HEK293 (cell line): ENCODE measurements around the gene JAKMIP1.
A peak's percentile ranks its signal among the peaks of the same experiment; 100 is the strongest.
"Not testable (repeated sequence)": the region's sequence is repeated elsewhere in the genome, so short reads cannot be mapped to it uniquely, and the experiment has no call there.

Experiments
- CTCF ChIA-PET: fragments of 350-600 bp; formaldehyde crosslinking; extraction: SDS; loops from one replicate; lab custom pipeline; 2021; ENCODE audit warnings: antibody characterized with exemption; lab: Yijun Ruan, JAX
- POLR2A ChIA-PET: fragments of 300-600 bp; formaldehyde crosslinking; extraction: SDS; loops from one replicate; lab custom pipeline; 2020; ENCODE audit warnings: antibody characterized with exemption, inconsistent platforms; lab: Yijun Ruan, JAX
- H3K27ac ChIP-seq: fragments of 200-500 bp; sonication (Bioruptor generic); 2 replicates; pipeline ENCODE4 v1.5.1; 2014; ENCODE audit warnings: low read depth, low read length, control low read depth, inconsistent platforms; ENCODE audit errors: extremely low read depth
- H3K36me3 ChIP-seq, 2 experiments: fragments of 200-500 bp in 1 of 2; sonication (Bioruptor generic) in 1 of 2; 1 replicate in 1 of 2; 2 replicates in 1 of 2; pipeline ENCODE4 v1.5.1; 2014 to 2017; ENCODE audit warnings: inconsistent platforms in 2 of 2, low read length in 2 of 2; ENCODE audit not compliant: control insufficient read depth in 2 of 2, insufficient read depth in 1 of 2
- H3K4me1 ChIP-seq: fragments of 200-500 bp; sonication (Bioruptor generic); 2 replicates; pipeline ENCODE4 v1.5.1; 2014; ENCODE audit warnings: mild to moderate bottlenecking, low read length, inconsistent platforms; ENCODE audit not compliant: control insufficient read depth, insufficient read depth
- H3K4me3 ChIP-seq: 2 replicates; pipeline ENCODE4 v1.5.1; 2011; ENCODE audit warnings: low read depth, mild to moderate bottlenecking, control low read depth, low read length, moderate library complexity
- H3K9me3 ChIP-seq: fragments of 200-500 bp; sonication (Bioruptor generic); 2 replicates; pipeline ENCODE4 v1.5.1; 2014; ENCODE audit warnings: low read depth, low read length, inconsistent platforms; ENCODE audit not compliant: control insufficient read depth, insufficient read depth
- EGR2 ChIP-seq: fragments of 450-650 bp; formaldehyde crosslinking; IDR thresholded peaks from 2 replicates; pipeline ENCODE4 v1.5.1; 2016; ENCODE audit warnings: low read depth, missing biosample characterization, missing genetic modification characterization
- KLF1 ChIP-seq: fragments of 450-650 bp; formaldehyde crosslinking; IDR thresholded peaks from 2 replicates; pipeline ENCODE4 v1.5.1; 2016; ENCODE audit warnings: missing biosample characterization, missing genetic modification characterization
- REPIN1 ChIP-seq: fragments of 450-650 bp; formaldehyde crosslinking; IDR thresholded peaks from 2 replicates; pipeline ENCODE4 v1.5.1; 2017; ENCODE audit warnings: missing biosample characterization, missing genetic modification characterization, low read depth
- SALL2 ChIP-seq: fragments of 450-650 bp; formaldehyde crosslinking; IDR thresholded peaks from 2 replicates; pipeline ENCODE4 v1.5.0; 2017; ENCODE audit warnings: missing biosample characterization, mild to moderate bottlenecking, missing genetic modification characterization, borderline replicate concordance
- YY1 ChIP-seq: fragments of 450-650 bp; formaldehyde crosslinking; IDR thresholded peaks from 2 replicates; pipeline ENCODE4 v1.5.1; 2018; ENCODE audit warnings: missing biosample characterization, missing genetic modification characterization
- ZBTB48 ChIP-seq: fragments of 450-650 bp; formaldehyde crosslinking; IDR thresholded peaks from 2 replicates; pipeline ENCODE4 v1.5.1; 2016; ENCODE audit warnings: missing biosample characterization, missing genetic modification characterization
- ZFHX2 ChIP-seq: fragments of 450-650 bp; formaldehyde crosslinking; conservative IDR thresholded peaks from 2 replicates; pipeline ENCODE4 v1.5.1; 2016; ENCODE audit warnings: missing biosample characterization, missing genetic modification characterization
- ZIC2 ChIP-seq: fragments of 450-650 bp; formaldehyde crosslinking; IDR thresholded peaks from 2 replicates; pipeline ENCODE4 v1.5.1; 2016; ENCODE audit warnings: missing biosample characterization, missing genetic modification characterization
- ZNF133 ChIP-seq: fragments of 450-650 bp; formaldehyde crosslinking; IDR thresholded peaks from 2 replicates; pipeline ENCODE4 v1.5.1; 2016; ENCODE audit warnings: missing biosample characterization, missing genetic modification characterization
- ZNF174 ChIP-seq: fragments of 450-650 bp; formaldehyde crosslinking; IDR thresholded peaks from 2 replicates; pipeline ENCODE4 v1.5.0; 2017; ENCODE audit warnings: missing biosample characterization, mild to moderate bottlenecking, missing genetic modification characterization
- ZNF214 ChIP-seq: fragments of 450-650 bp; formaldehyde crosslinking; IDR thresholded peaks from 2 replicates; pipeline ENCODE4 v1.5.1; 2017; ENCODE audit warnings: missing biosample characterization, mild to moderate bottlenecking, missing genetic modification characterization, borderline replicate concordance
- ZNF23 ChIP-seq: fragments of 450-650 bp; formaldehyde crosslinking; IDR thresholded peaks from 2 replicates; pipeline ENCODE4 v1.5.1; 2016; ENCODE audit warnings: missing biosample characterization, missing genetic modification characterization, borderline replicate concordance
- ZNF248 ChIP-seq: fragments of 450-650 bp; formaldehyde crosslinking; IDR thresholded peaks from 2 replicates; pipeline ENCODE4 v1.5.1; 2017; ENCODE audit warnings: missing biosample characterization, missing genetic modification characterization
- ZNF404 ChIP-seq: fragments of 450-650 bp; formaldehyde crosslinking; IDR thresholded peaks from 2 replicates; pipeline ENCODE4 v1.5.1; 2017; ENCODE audit warnings: missing biosample characterization, missing genetic modification characterization
- ZNF423 ChIP-seq: fragments of 450-650 bp; formaldehyde crosslinking; IDR thresholded peaks from 2 replicates; pipeline ENCODE4 v1.5.1; 2016; ENCODE audit warnings: missing biosample characterization, missing genetic modification characterization
- ZNF426 ChIP-seq: fragments of 450-650 bp; formaldehyde crosslinking; IDR thresholded peaks from 2 replicates; pipeline ENCODE4 v1.5.1; 2017; ENCODE audit warnings: missing biosample characterization, missing genetic modification characterization, mild to moderate bottlenecking, inconsistent platforms, moderate library complexity
- ZNF433 ChIP-seq: fragments of 450-650 bp; formaldehyde crosslinking; IDR thresholded peaks from 2 replicates; pipeline ENCODE4 v1.5.1; 2016; ENCODE audit warnings: missing biosample characterization, missing genetic modification characterization, low read depth
- ZNF561 ChIP-seq: fragments of 450-650 bp; IDR thresholded peaks from 2 replicates; pipeline ENCODE4 v1.5.1; 2018; ENCODE audit warnings: missing biosample characterization, missing genetic modification characterization, borderline replicate concordance
- ZNF580 ChIP-seq: fragments of 450-650 bp; formaldehyde crosslinking; IDR thresholded peaks from 2 replicates; pipeline ENCODE4 v1.5.1; 2016; ENCODE audit warnings: missing biosample characterization, missing genetic modification characterization
- ZNF610 ChIP-seq: fragments of 450-650 bp; formaldehyde crosslinking; IDR thresholded peaks from 2 replicates; pipeline ENCODE4 v1.5.1; 2016; ENCODE audit warnings: missing biosample characterization, missing genetic modification characterization, borderline replicate concordance
- ZNF658 ChIP-seq: fragments of 450-650 bp; formaldehyde crosslinking; IDR thresholded peaks from 2 replicates; pipeline ENCODE4; 2016; ENCODE audit warnings: missing biosample characterization, missing genetic modification characterization
- ZNF692 ChIP-seq: fragments of 450-650 bp; formaldehyde crosslinking; IDR thresholded peaks from 2 replicates; pipeline ENCODE4 v1.5.1; 2016; ENCODE audit warnings: missing biosample characterization, missing genetic modification characterization
- ZNF707 ChIP-seq: fragments of 450-650 bp; formaldehyde crosslinking; IDR thresholded peaks from 2 replicates; pipeline ENCODE4 v1.5.1; 2016; ENCODE audit warnings: missing biosample characterization, missing genetic modification characterization

JAKMIP1 gene

GRCh38 chr4:5995901-5996623, 204.3 kb downstream of the JAKMIP1 start:
- TF ChIP-seq ZBTB48 (tag by site-specific recombination) (no peak), ZNF404 (tag by site-specific recombination) (no peak), EGR2 (peak; percentile 56; the same call in 1 of the 2 replicates), REPIN1 (tag by site-specific recombination) (no peak), ZNF248 (no peak), ZFHX2 (tag by site-specific recombination) (peak; percentile 33; the same call in 1 of the 2 replicates), SALL2 (no peak)
- H3K9me3 ChIP-seq, result no peaks in the 10 kb centered on the region
- ChIA-PET POLR2A (no interaction called here), CTCF (interaction anchor here (0.7 to 3.3 kb wide), 3 partner anchors 15 to 1517 kb away, joined by 3 to 31 read pairs (median 10); no protein-coding TSS in a partner anchor)
- no peak overlapping the region for H3K4me3 ChIP-seq
- H3K4me1 ChIP-seq, result no peaks in the 10 kb centered on the region
- no peaks in the 10 kb centered on the region for H3K36me3 ChIP-seq
- no peak overlapping the region for H3K27ac ChIP-seq

- Histone ChIP-seq H3K27ac (no peak overlapping the region), H3K9me3 (no peaks in the 10 kb centered on the region), H3K36me3 (no peaks in the 10 kb centered on the region), H3K4me1 (no peaks in the 10 kb centered on the region), H3K4me3 (no peak overlapping the region)
- TF ChIP-seq ZNF692, result no peak
- peak; percentile 49 for TF ChIP-seq ZIC2 (tag by site-specific recombination)
- CTCF ChIA-PET, result interaction anchor here (0.7 to 0.9 kb wide), 3 partner anchors 93 to 333 kb away, joined by 4 to 8 read pairs (median 4); no protein-coding TSS in a partner anchor
- POLR2A ChIA-PET, result no interaction called here
These were observed 206.2 kb downstream of the JAKMIP1 start for GRCh38 chr4:5993876-5994811.

GRCh38 chr4:5993346-5993745, 207.0 kb downstream of the JAKMIP1 start:
- H3K4me3 ChIP-seq, H3K4me1 ChIP-seq, POLR2A ChIA-PET, H3K27ac ChIP-seq, H3K36me3 ChIP-seq, H3K9me3 ChIP-seq: not testable (repeated sequence)
- CTCF ChIA-PET, result interaction anchor here (0.5 to 0.7 kb wide), 2 partner anchors 94 to 111 kb away, joined by 3 to 4 read pairs; no protein-coding TSS in a partner anchor

GRCh38 chr4:5992828-5993321, 207.5 kb downstream of the JAKMIP1 start:
- H3K4me1 ChIP-seq, result no peaks in the 10 kb centered on the region
- no peaks in the 10 kb centered on the region for H3K36me3 ChIP-seq
- ChIA-PET POLR2A (no interaction called here), CTCF (interaction anchor here (0.5 to 0.7 kb wide), 2 partner anchors 95 to 112 kb away, joined by 3 to 4 read pairs; no protein-coding TSS in a partner anchor)
- no peak overlapping the region for H3K4me3 ChIP-seq
- H3K9me3 ChIP-seq, result no peaks in the 10 kb centered on the region
- no peak overlapping the region for H3K27ac ChIP-seq
- no peak for TF ChIP-seq ZNF174 (tag by site-specific recombination)
- no peak for TF ChIP-seq ZNF23 (tag by site-specific recombination)
- TF ChIP-seq ZNF707, result no peak
- no peak for TF ChIP-seq ZNF404 (tag by site-specific recombination)
- TF ChIP-seq YY1 (tag by site-specific recombination), result no peak
- no peak for TF ChIP-seq EGR2
- TF ChIP-seq KLF1, result no peak
- TF ChIP-seq ZNF610, result no peak
- no peak for TF ChIP-seq ZNF133 (tag by site-specific recombination)
- TF ChIP-seq ZNF561, result no peak
- no peak for TF ChIP-seq ZNF580
- TF ChIP-seq ZNF426, result no peak
- no peak for TF ChIP-seq ZNF658
- TF ChIP-seq ZNF214 (tag by site-specific recombination), result no peak
- no peak for TF ChIP-seq ZNF423 (tag by site-specific recombination)
- TF ChIP-seq ZNF433 (tag by site-specific recombination), result no peak
